HepG2 (cell line): ENCODE results near the gene HENMT1. TPM values are rescaled to one million over a fixed set of nuclear protein-coding genes. Genes with fewer than 3 reads are reported as not detected.

ENCODE experiments used
- CBX2 ChIP-seq, 2 experiments: fragments of 200-600 bp in 1 of 2; sonication (generic); formaldehyde crosslinking in 1 of 2; IDR thresholded peaks; 2 replicates each; pipeline versions ENCODE4 v1.7.0 to v1.8.1; 2018 to 2022; ENCODE audit warnings: low read depth in 2 of 2, low read length in 1 of 2, mild to moderate bottlenecking in 1 of 2, missing genetic modification reagents in 1 of 2
- GZF1 ChIP-seq: sonication (generic); formaldehyde crosslinking; IDR thresholded peaks from 2 replicates; pipeline ENCODE4 v1.5.1; 2020; ENCODE audit warnings: mild to moderate bottlenecking, missing genetic modification reagents
- HIC2 ChIP-seq: sonication (generic); formaldehyde crosslinking; IDR thresholded peaks from 2 replicates; pipeline ENCODE4 v1.9.0; 2022; ENCODE audit warnings: low read depth, missing genetic modification reagents
- KLF6 ChIP-seq: IDR thresholded peaks from 2 replicates; pipeline ENCODE4 v1.8.0; 2016; ENCODE audit warnings: missing biosample characterization, missing genetic modification reagents
- MTERF4 ChIP-seq: sonication (generic); formaldehyde crosslinking; IDR thresholded peaks from 2 replicates; pipeline ENCODE4 v1.8.0; 2023; ENCODE audit warnings: mild to moderate bottlenecking, missing genetic modification reagents
- NFE2L2 ChIP-seq: fragments of 150-350 bp; IDR thresholded peaks from 2 replicates; pipeline ENCODE4 v1.6.1; 2014; ENCODE audit warnings: low read length
- NFKB2 ChIP-seq: sonication (generic); formaldehyde crosslinking; IDR thresholded peaks from 2 replicates; pipeline ENCODE4 v1.4.0; 2020; ENCODE audit warnings: missing genetic modification reagents, borderline replicate concordance
- PHB2 ChIP-seq: fragments of 450-650 bp; IDR thresholded peaks from 2 replicates; pipeline ENCODE4 v1.6.1; 2018; ENCODE audit not compliant: partially characterized antibody
- SAFB2 ChIP-seq: sonication (generic); formaldehyde crosslinking; IDR thresholded peaks from 2 replicates; pipeline ENCODE4 v1.5.1; 2020; ENCODE audit warnings: missing genetic modification reagents, low read depth, mild to moderate bottlenecking, borderline replicate concordance
- SIN3B ChIP-seq: fragments of 150-350 bp; IDR thresholded peaks from 2 replicates; pipeline ENCODE4 v1.6.1; 2014; ENCODE audit warnings: low read length
- SIX1 ChIP-seq: sonication (generic); formaldehyde crosslinking; IDR thresholded peaks from 2 replicates; pipeline ENCODE4 v1.4.0; 2020; ENCODE audit warnings: missing genetic modification reagents, borderline replicate concordance
- SNAI1 ChIP-seq: sonication (generic); formaldehyde crosslinking; IDR thresholded peaks from 2 replicates; pipeline ENCODE4 v1.5.0; 2020; ENCODE audit warnings: mild to moderate bottlenecking, missing genetic modification reagents, borderline replicate concordance
- SOX5 ChIP-seq: IDR thresholded peaks from 2 replicates; pipeline ENCODE4 v1.6.1; 2016; ENCODE audit warnings: borderline replicate concordance
- STAG1 ChIP-seq: sonication (generic); formaldehyde crosslinking; IDR thresholded peaks from 2 replicates; pipeline ENCODE4 v1.4.0; 2020; ENCODE audit warnings: missing genetic modification reagents
- TCF12 ChIP-seq, 2 experiments: fragments of 450-650 bp in 1 of 2; sonication (generic) in 1 of 2; formaldehyde crosslinking in 1 of 2; IDR thresholded peaks; 2 replicates each; pipeline versions ENCODE4 v1.6.1 to v1.8.0; 2017 to 2022; ENCODE audit warnings: antibody characterized with exemption in 1 of 2, mild to moderate bottlenecking in 1 of 2, missing genetic modification reagents in 1 of 2, moderate library complexity in 1 of 2
- TERF1 ChIP-seq: sonication (generic); formaldehyde crosslinking; IDR thresholded peaks from 2 replicates; pipeline ENCODE4 v1.8.0; 2022; ENCODE audit warnings: mild to moderate bottlenecking, missing genetic modification reagents, moderate library complexity
- YEATS2 ChIP-seq: sonication (generic); formaldehyde crosslinking; IDR thresholded peaks from 2 replicates; pipeline ENCODE4 v1.4.0; 2020; ENCODE audit warnings: missing genetic modification reagents, borderline replicate concordance
- ZFX ChIP-seq: sonication (generic); formaldehyde crosslinking; IDR thresholded peaks from 2 replicates; pipeline ENCODE4 v1.4.0; 2020; ENCODE audit warnings: mild to moderate bottlenecking, low read depth, missing genetic modification reagents, moderate library complexity
- ZFYVE20 ChIP-seq: sonication (generic); formaldehyde crosslinking; IDR thresholded peaks from 2 replicates; pipeline ENCODE4 v1.8.0; 2023; ENCODE audit warnings: low read depth, mild to moderate bottlenecking, moderate library complexity, missing genetic modification reagents, borderline replicate concordance
- ZNF12 ChIP-seq: sonication (generic); formaldehyde crosslinking; IDR thresholded peaks from 2 replicates; pipeline ENCODE4 v1.5.0; 2020; ENCODE audit warnings: missing genetic modification reagents
- ZNF343 ChIP-seq: sonication (generic); formaldehyde crosslinking; IDR thresholded peaks from 2 replicates; pipeline ENCODE4 v1.4.0; 2020; ENCODE audit warnings: mild to moderate bottlenecking, missing genetic modification reagents
- ZNF615 ChIP-seq: sonication (generic); formaldehyde crosslinking; IDR thresholded peaks from 2 replicates; pipeline ENCODE4 v1.5.0; 2020; ENCODE audit warnings: mild to moderate bottlenecking, missing genetic modification reagents, borderline replicate concordance
- ZNF672 ChIP-seq: sonication (generic); formaldehyde crosslinking; IDR thresholded peaks from 2 replicates; pipeline ENCODE4 v1.8.1; 2022; ENCODE audit warnings: missing genetic modification reagents
- ZNF737 ChIP-seq: sonication (generic); formaldehyde crosslinking; IDR thresholded peaks from 2 replicates; pipeline ENCODE4 v1.5.0; 2020; ENCODE audit warnings: missing genetic modification reagents, mild to moderate bottlenecking, borderline replicate concordance
- ZNF749 ChIP-seq: sonication (generic); formaldehyde crosslinking; IDR thresholded peaks from 2 replicates; pipeline ENCODE4 v1.8.0; 2022; ENCODE audit warnings: mild to moderate bottlenecking, missing genetic modification reagents, moderate library complexity, borderline replicate concordance
- ZNF782 ChIP-seq: sonication (generic); formaldehyde crosslinking; IDR thresholded peaks from 2 replicates; pipeline ENCODE4 v1.4.0; 2020; ENCODE audit warnings: missing genetic modification reagents, mild to moderate bottlenecking, borderline replicate concordance
- polyA plus RNA-seq, 8 experiments: library from polyadenylated mRNA; depleted of rRNA in 3 of 8; stranded (reverse) in 7 of 8; unstranded in 1 of 8; fragments of >200 nt; fragmentation: Illumina TruSeq in 4 of 8; extraction: Trizol in 4 of 8; gene quantifications; 2 replicates each; pipeline versions ENCODE4 v1.2.1 to v1.2.3, GENCODE V29; 2011 to 2016; ENCODE audit warnings: low read depth in 4 of 8, missing spikeins in 1 of 8, mixed read lengths in 1 of 8; ENCODE audit not compliant: insufficient read depth in 1 of 8
- total RNA-seq, 5 experiments: library from RNA; depleted of rRNA; stranded (reverse); fragments of >200 nt; fragmentation: Illumina TruSeq; extraction: Trizol; gene quantifications; 2 replicates each; pipeline ENCODE4 v1.2.3, GENCODE V29; 2016; ENCODE audit warnings: low read depth in 1 of 5

HENMT1 gene
- total and polyA plus RNA-seq, 2 of the 13 experiments (the other 11 are each of a cell fraction or from before 2014, with no cell fraction given) = not detected

- peak; percentile 87; the same call in 1 of the 2 replicates for TF ChIP-seq ZNF782 (CRISPR knock-in tag)
- no peak for TF ChIP-seq SAFB2 (CRISPR knock-in tag)
- TF ChIP-seq ZFYVE20 (CRISPR knock-in tag) = no peak
- peak; percentile 67; the same call in 1 of the 2 replicates for TF ChIP-seq TERF1 (CRISPR knock-in tag)
- TF ChIP-seq ZNF749 (CRISPR knock-in tag) = peak; percentile 88
- peak; percentile 39; the same call in 1 of the 2 replicates for TF ChIP-seq SOX5 (CRISPR knock-in tag)
- 0 out of 2 replicates have a peak, but pooled peaks have one; percentile 72 for TF ChIP-seq ZNF343 (CRISPR knock-in tag)
- TF ChIP-seq SIX1 (CRISPR knock-in tag) = no peak
- peak; percentile 39; the same call in 1 of the 2 replicates for TF ChIP-seq SNAI1 (CRISPR knock-in tag)
- no peak for TF ChIP-seq GZF1 (CRISPR knock-in tag)
- 0 out of 2 replicates have a peak, but pooled peaks have one; percentile 54 for TF ChIP-seq KLF6
- no peak for TF ChIP-seq STAG1 (CRISPR knock-in tag)
- peak; percentile 90 for TF ChIP-seq NFKB2 (CRISPR knock-in tag)
- TF ChIP-seq SIN3B = no peak
- TF ChIP-seq CBX2 (IDR thresholded peaks at IDR 0.05; ENCODE audit: low read depth, low read length) = no peak
- no peak for TF ChIP-seq CBX2 (CRISPR knock-in tag; IDR thresholded peaks at IDR 0.05; ENCODE audit: low read depth)
- TF ChIP-seq NFE2L2 = no peak
- TF ChIP-seq MTERF4 (CRISPR knock-in tag) = 0 out of 2 replicates have a peak, but pooled peaks have one; percentile 72
- TF ChIP-seq ZNF672 (CRISPR knock-in tag) = no peak
- TF ChIP-seq ZNF615 (CRISPR knock-in tag) = peak; percentile 25; the same call in 1 of the 2 replicates
- TF ChIP-seq YEATS2 (CRISPR knock-in tag) = peak; percentile 83
- TF ChIP-seq HIC2 (CRISPR knock-in tag) = peak; percentile 45; the same call in 1 of the 2 replicates
- TF ChIP-seq PHB2 = no peak
- 0 out of 2 replicates have a peak, but pooled peaks have one; percentile 21 for TF ChIP-seq ZNF737 (CRISPR knock-in tag)
- peak; percentile 6; the same call in 1 of the 2 replicates for TF ChIP-seq ZNF12 (CRISPR knock-in tag)
- TF ChIP-seq TCF12 (IDR thresholded peaks at IDR 0.05) = no peak
- TF ChIP-seq TCF12 (CRISPR knock-in tag; IDR thresholded peaks at IDR 0.05) = no peak
- peak; percentile 77 for TF ChIP-seq ZFX (CRISPR knock-in tag)
These were observed 31.2 kb upstream of the HENMT1 start, which contains the start of gene PRPF38B (continued) for GRCh38 chr1:108691942-108692723.
